Type B pancreatic cell (in vitro differentiated cells): ENCODE results near the gene DCHS1. TPM values are rescaled to one million over a fixed set of nuclear protein-coding genes. Genes with fewer than 3 reads are reported as not detected.

Source experiments
- DNase-seq: peaks from one replicate; pipeline ENCODE4 v3.0.0; 2021; ENCODE audit warnings: mixed read lengths; ENCODE audit not compliant: unreplicated experiment; ENCODE audit errors: extremely low spot score
- H3K27ac Mint-ChIP-seq: 2 replicates; pipeline ENCODE4 v1.8.0; 2021; ENCODE audit warnings: mild to moderate bottlenecking, mixed read lengths
- H3K27me3 Mint-ChIP-seq: 2 replicates; pipeline ENCODE4 v1.8.0; 2021; ENCODE audit warnings: mixed read lengths
- H3K36me3 Mint-ChIP-seq: 2 replicates; pipeline ENCODE4 v1.8.0; 2021; ENCODE audit warnings: mixed read lengths
- H3K4me1 Mint-ChIP-seq: one replicate; pipeline ENCODE4 v1.8.0; 2021; ENCODE audit warnings: mixed read lengths; ENCODE audit not compliant: unreplicated experiment
- H3K4me3 Mint-ChIP-seq: 2 replicates; pipeline ENCODE4 v1.8.0; 2021; ENCODE audit warnings: mild to moderate bottlenecking, mixed read lengths
- H3K9me3 Mint-ChIP-seq: 2 replicates; pipeline ENCODE4 v1.8.0; 2021; ENCODE audit warnings: mixed read lengths
- total RNA-seq: library from RNA; stranded (reverse); gene quantifications from 2 replicates; pipeline ENCODE4 v1.2.1, GENCODE V29; 2021; ENCODE audit warnings: low replicate concordance
- TF ChIP-seq, protein P1 (sequence below): fragments of 200-600 bp; sonication (generic); conservative IDR thresholded peaks from 2 replicates; pipeline ENCODE4 v1.5.0; 2021; ENCODE audit warnings: antibody characterized with exemption, mild to moderate bottlenecking

DCHS1 gene
- total RNA-seq, 1 donor from 2014 or later, result 54.9 TPM

- H3K9me3 Mint-ChIP-seq, result no peaks in the 10 kb centered on the region
- TF ChIP-seq, protein P1, sequence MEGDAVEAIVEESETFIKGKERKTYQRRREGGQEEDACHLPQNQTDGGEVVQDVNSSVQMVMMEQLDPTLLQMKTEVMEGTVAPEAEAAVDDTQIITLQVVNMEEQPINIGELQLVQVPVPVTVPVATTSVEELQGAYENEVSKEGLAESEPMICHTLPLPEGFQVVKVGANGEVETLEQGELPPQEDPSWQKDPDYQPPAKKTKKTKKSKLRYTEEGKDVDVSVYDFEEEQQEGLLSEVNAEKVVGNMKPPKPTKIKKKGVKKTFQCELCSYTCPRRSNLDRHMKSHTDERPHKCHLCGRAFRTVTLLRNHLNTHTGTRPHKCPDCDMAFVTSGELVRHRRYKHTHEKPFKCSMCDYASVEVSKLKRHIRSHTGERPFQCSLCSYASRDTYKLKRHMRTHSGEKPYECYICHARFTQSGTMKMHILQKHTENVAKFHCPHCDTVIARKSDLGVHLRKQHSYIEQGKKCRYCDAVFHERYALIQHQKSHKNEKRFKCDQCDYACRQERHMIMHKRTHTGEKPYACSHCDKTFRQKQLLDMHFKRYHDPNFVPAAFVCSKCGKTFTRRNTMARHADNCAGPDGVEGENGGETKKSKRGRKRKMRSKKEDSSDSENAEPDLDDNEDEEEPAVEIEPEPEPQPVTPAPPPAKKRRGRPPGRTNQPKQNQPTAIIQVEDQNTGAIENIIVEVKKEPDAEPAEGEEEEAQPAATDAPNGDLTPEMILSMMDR, result no peak
- H3K36me3 Mint-ChIP-seq, result peaks cover 4% of the 10 kb centered on the region
- peaks cover 6% of the 10 kb centered on the region for H3K4me1 Mint-ChIP-seq
- no peak overlapping the region for H3K27ac Mint-ChIP-seq
- no peak overlapping the region for H3K4me3 Mint-ChIP-seq
- DNase-seq, result no peak
- H3K27me3 Mint-ChIP-seq, result peaks cover 9% of the 10 kb centered on the region
These were observed 19.3 kb upstream of the DCHS1 start for GRCh38 chr11:6674862-6675261.

GRCh38 chr11:6674219-6674597, 18.6 kb upstream of the DCHS1 start:
- H3K4me1 Mint-ChIP-seq, result peaks cover 4% of the 10 kb centered on the region
- no peaks in the 10 kb centered on the region for H3K9me3 Mint-ChIP-seq
- no peak overlapping the region for H3K27ac Mint-ChIP-seq
- no peak overlapping the region for H3K4me3 Mint-ChIP-seq
- H3K36me3 Mint-ChIP-seq, result peaks cover 4% of the 10 kb centered on the region
- DNase-seq, result no peak
- TF ChIP-seq, protein P1, result no peak
- H3K27me3 Mint-ChIP-seq, result peaks cover 9% of the 10 kb centered on the region

- TF ChIP-seq, protein P1, result no peak
- Mint-ChIP-seq H3K27ac (no peak overlapping the region), H3K36me3 (no peaks in the 10 kb centered on the region), H3K4me1 (no peaks in the 10 kb centered on the region), H3K9me3 (no peaks in the 10 kb centered on the region), H3K4me3 (no peak overlapping the region), H3K27me3 (peaks cover 9% of the 10 kb centered on the region)
- no peak for DNase-seq
These were observed 18.1 kb upstream of the DCHS1 start for GRCh38 chr11:6673523-6674218.

DNA sequence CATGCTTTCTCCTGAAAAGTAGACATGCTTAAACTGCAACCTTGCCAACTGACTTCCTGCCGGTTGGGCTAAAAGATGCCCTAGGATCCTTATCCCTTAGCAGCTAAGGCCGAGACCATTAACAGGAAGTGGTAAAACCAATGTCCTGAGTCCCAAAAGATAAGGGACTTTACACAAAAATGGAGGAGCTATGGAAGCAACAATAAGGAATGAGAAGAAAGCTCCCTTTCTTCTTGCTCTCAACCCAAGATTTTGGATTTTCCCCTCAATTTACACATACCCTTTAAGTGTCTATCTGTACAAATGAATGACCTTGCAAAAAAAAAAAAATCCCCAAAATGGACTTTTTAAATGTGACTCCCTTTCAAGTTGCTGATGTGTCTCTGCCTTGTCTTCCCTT, 16.4 kb upstream of the DCHS1 start:
- H3K4me1 Mint-ChIP-seq, result no peaks in the 10 kb centered on the region
- no peaks in the 10 kb centered on the region for H3K36me3 Mint-ChIP-seq
- TF ChIP-seq, protein P1, result no peak

DNA sequence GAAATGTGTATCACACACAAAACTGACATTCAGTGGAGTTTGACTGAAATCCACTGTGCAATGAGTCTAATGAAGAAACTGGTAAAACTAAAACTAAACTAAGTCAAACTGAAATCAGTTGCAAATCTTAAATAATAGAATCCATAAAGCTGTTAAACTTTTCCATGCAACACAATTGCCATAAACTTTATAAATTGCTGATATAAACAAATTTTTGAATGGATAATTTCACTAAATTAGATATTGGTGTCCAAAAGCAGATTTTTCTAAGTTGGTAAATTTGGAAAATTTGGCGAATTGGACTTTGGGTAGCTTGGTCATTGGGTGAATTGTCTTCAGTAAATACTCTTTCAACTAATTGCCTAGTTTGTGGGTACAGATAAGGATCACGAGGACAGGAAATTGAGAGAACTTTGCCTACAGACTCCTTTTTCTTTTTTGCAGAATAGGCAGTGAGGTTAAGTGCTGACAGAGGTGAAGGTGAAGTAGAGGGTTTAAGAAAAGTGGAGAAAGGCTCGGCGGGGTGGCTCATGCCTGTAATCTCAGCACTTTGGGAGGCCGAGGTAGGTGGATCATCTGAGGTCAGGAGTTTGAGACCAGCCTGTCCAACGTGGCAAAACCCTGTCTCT, 14.7 kb upstream of the DCHS1 start:
- Mint-ChIP-seq H3K27me3 (peaks cover 12% of the 10 kb centered on the region), H3K36me3 (no peaks in the 10 kb centered on the region), H3K4me1 (no peaks in the 10 kb centered on the region), H3K9me3 (no peaks in the 10 kb centered on the region), H3K4me3 (no peak overlapping the region), H3K27ac (no peak overlapping the region)
- DNase-seq, result no peak
- TF ChIP-seq, protein P1, result no peak

More for the DNA sequence above, 16.4 kb upstream of the DCHS1 start:
- no peak for DNase-seq
- H3K4me3 Mint-ChIP-seq, result no peak overlapping the region
- H3K27ac Mint-ChIP-seq, result no peak overlapping the region
- peaks cover 9% of the 10 kb centered on the region for H3K27me3 Mint-ChIP-seq
- H3K9me3 Mint-ChIP-seq, result no peaks in the 10 kb centered on the region
